HG03342 (cell line): ENCODE data around the gene NMB.

ENCODE experiments used
- ATAC-seq: cut with Tn5 transposase; IDR thresholded peaks from one replicate; pipeline ENCODE4 v1.9.1; 2021; ENCODE audit warnings: mild to moderate bottlenecking, moderate library complexity; ENCODE audit not compliant: unreplicated experiment

The NMB gene

GRCh38 chr15:84620626-84621025 is 37.4 kb downstream of the NMB start:
- ATAC-seq = no peak

GRCh38 chr15:84616235-84616634 is 41.8 kb downstream of the NMB start:
- no peak for ATAC-seq

- ATAC-seq = no peak
Measured at GRCh38 chr15:84611631-84612030, 46.4 kb downstream of the NMB start.

GRCh38 chr15:84609818-84610525 is 48.0 kb downstream of the NMB start:
- ATAC-seq = no peak

- no peak for ATAC-seq
Measured at GRCh38 chr15:84608707-84609284, 49.2 kb downstream of the NMB start.

GRCh38 chr15:84606653-84607120 is 51.3 kb downstream of the NMB start:
- no peak for ATAC-seq

- no peak for ATAC-seq
Measured at GRCh38 chr15:84605554-84605882, 52.5 kb downstream of the NMB start.
